OCI-LY7 (cell line): ENCODE results near the gene PM20D2. TPM values are rescaled to one million over a fixed set of nuclear protein-coding genes. Genes with fewer than 3 reads are reported as not detected.
"Not testable (repeated sequence)": the region's sequence is repeated elsewhere in the genome, so short reads cannot be mapped to it uniquely, and the experiment has no call there.

Source experiments
- BruUV-seq: library from RNA; stranded (reverse); fragments of 400-500 nt; replicated peaks from 2 replicates; lab custom pipeline; 2021; lab: Mats Ljungman, UMichigan
- CTCF ChIA-PET: fragments of 300-600 bp; sonication (Branson Sonifier 250); formaldehyde crosslinking; loops from one replicate; lab custom pipeline; 2022; ENCODE audit warnings: antibody characterized with exemption; ENCODE audit not compliant: unreplicated experiment; lab: Charles Lee
- POLR2A ChIA-PET: fragments of 300-600 bp; sonication (Branson Sonifier 250); formaldehyde crosslinking; loops from one replicate; lab custom pipeline; 2022; ENCODE audit warnings: antibody characterized with exemption; lab: Charles Lee
- DNase-seq: peaks from one replicate; pipeline ENCODE4 v3.0.0-alpha.2; 2015; ENCODE audit warnings: low spot score
- H2AFZ ChIP-seq: fragments of 200-600 bp; sonication (generic), shearing (Covaris generic); 2 replicates; pipeline ENCODE4 v1.6.1; 2014; ENCODE audit warnings: mild to moderate bottlenecking, antibody characterized with exemption, low read length, moderate library complexity
- H3K27ac ChIP-seq: fragments of 200-600 bp; sonication (generic); 2 replicates; pipeline ENCODE4 v1.5.1; 2014; ENCODE audit warnings: mixed run types, low read depth, mild to moderate bottlenecking, moderate library complexity, low read length, inconsistent platforms; ENCODE audit not compliant: poor library complexity, severe bottlenecking
- H3K36me3 ChIP-seq: fragments of 200-600 bp; sonication (generic); 2 replicates; pipeline ENCODE4 v1.6.1; 2014; ENCODE audit warnings: mild to moderate bottlenecking, antibody characterized with exemption, low read length, moderate library complexity, mixed read lengths; ENCODE audit not compliant: insufficient read depth
- H3K4me1 ChIP-seq: fragments of 200-600 bp; sonication (generic); 2 replicates; pipeline ENCODE4 v1.5.1; 2014; ENCODE audit warnings: mild to moderate bottlenecking, low read length; ENCODE audit not compliant: insufficient read depth, poor library complexity, severe bottlenecking
- H3K4me2 ChIP-seq: fragments of 200-600 bp; sonication (generic); 2 replicates; pipeline ENCODE4 v1.6.1; 2014; ENCODE audit warnings: mild to moderate bottlenecking, low read length
- H3K4me3 ChIP-seq: fragments of 200-600 bp; sonication (generic); 2 replicates; pipeline ENCODE4 v1.5.1; 2014; ENCODE audit warnings: mild to moderate bottlenecking, low read depth, low read length; ENCODE audit not compliant: poor library complexity, severe bottlenecking
- H3K79me2 ChIP-seq: fragments of 200-600 bp; sonication (generic); 2 replicates; pipeline ENCODE4 v1.6.1; 2016; ENCODE audit warnings: low read depth, mild to moderate bottlenecking, low read length, moderate library complexity, mixed read lengths; ENCODE audit not compliant: insufficient read depth
- H3K9me2 ChIP-seq: fragments of 200-600 bp; sonication (generic); 2 replicates; pipeline ENCODE4 v1.6.1; 2016; ENCODE audit warnings: mild to moderate bottlenecking, low read length, mixed read lengths; ENCODE audit not compliant: insufficient read depth
- H3K9me3 ChIP-seq: fragments of 200-600 bp; sonication (generic); 2 replicates; pipeline ENCODE4 v1.6.1; 2014; ENCODE audit warnings: mild to moderate bottlenecking, mixed run types, low read length, mixed read lengths
- H4K20me1 ChIP-seq: fragments of 200-600 bp; sonication (generic); 2 replicates; pipeline ENCODE4 v1.6.1; 2014; ENCODE audit warnings: mild to moderate bottlenecking, antibody characterized with exemption, low read length, moderate library complexity, mixed read lengths; ENCODE audit not compliant: insufficient read depth
- EZH2phosphoT487 ChIP-seq: fragments of 200-600 bp; sonication (generic); IDR thresholded peaks from 2 replicates; pipeline ENCODE4 v1.6.1; 2018; ENCODE audit warnings: low read depth, borderline replicate concordance, mild to moderate bottlenecking, mixed run types, antibody characterized with exemption, low read length, moderate library complexity, mixed read lengths
- intact Hi-C: fragments of 100-400 bp; cut with micrococcal nuclease; formaldehyde crosslinking; loops from one replicate; pipeline ENCODE4 v1.10.0; 2022; ENCODE audit not compliant: unreplicated experiment
- total RNA-seq, 2 experiments: library from RNA; depleted of rRNA in 1 of 2; stranded (reverse); fragments of >200 nt in 1 of 2; shearing (Covaris generic) in 1 of 2; gene quantifications; 2 replicates each; pipeline ENCODE4 v1.2.3, GENCODE V29; 2014 to 2022
- TF ChIP-seq, protein P1 (sequence below): fragments of 200-600 bp; sonication (generic); conservative IDR thresholded peaks from 2 replicates; pipeline ENCODE4 v1.5.1; 2014; ENCODE audit warnings: mild to moderate bottlenecking, antibody characterized with exemption, low read length, moderate library complexity, mixed read lengths

Gene PM20D2
- total RNA-seq, 2 experiments from 2014 or later, result 35.1 to 36.1 TPM

DNA sequence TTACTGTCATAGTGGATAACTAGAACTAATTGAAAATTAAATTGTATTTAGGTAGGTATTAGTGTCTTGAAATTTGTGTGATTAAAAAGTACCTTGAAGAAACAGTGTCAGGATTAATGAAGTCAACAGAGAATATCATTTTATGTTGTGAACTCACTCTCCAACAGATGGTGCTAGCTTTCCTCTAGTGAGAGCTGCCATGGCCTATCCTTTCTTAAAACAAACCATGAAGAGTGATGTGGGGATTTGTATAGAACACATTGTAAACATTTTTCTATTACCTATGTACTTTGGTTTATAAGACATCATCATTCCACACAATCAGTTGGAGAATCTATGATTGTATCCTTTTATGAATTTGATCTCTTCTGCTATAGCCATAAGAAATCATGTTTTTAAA, 23.2 kb upstream of the PM20D2 start:
- intact Hi-C loops, result loop anchor here (1.0 to 2.0 kb wide), 3 partner anchors 120 to 246 kb away; no protein-coding TSS in a partner anchor
- Histone ChIP-seq H3K36me3 (no peaks in the 10 kb centered on the region), H4K20me1 (no peaks in the 10 kb centered on the region), H3K4me1 (no peaks in the 10 kb centered on the region), H3K4me3 (no peak overlapping the region), H3K9me2 (no peaks in the 10 kb centered on the region), H3K27ac (no peak overlapping the region), H2AFZ (no peak overlapping the region), H3K9me3 (no peaks in the 10 kb centered on the region), H3K4me2 (no peak overlapping the region), H3K79me2 (no peaks in the 10 kb centered on the region)
- ChIA-PET POLR2A (interaction anchor here (0.7 to 1.2 kb wide), 2 partner anchors 14 to 140 kb away, joined by 3 read pairs; no protein-coding TSS in a partner anchor), CTCF (no interaction called here)
- peak; percentile 63 for DNase-seq
- no TSS peak for BruUV-seq
- TF ChIP-seq, protein P1, sequence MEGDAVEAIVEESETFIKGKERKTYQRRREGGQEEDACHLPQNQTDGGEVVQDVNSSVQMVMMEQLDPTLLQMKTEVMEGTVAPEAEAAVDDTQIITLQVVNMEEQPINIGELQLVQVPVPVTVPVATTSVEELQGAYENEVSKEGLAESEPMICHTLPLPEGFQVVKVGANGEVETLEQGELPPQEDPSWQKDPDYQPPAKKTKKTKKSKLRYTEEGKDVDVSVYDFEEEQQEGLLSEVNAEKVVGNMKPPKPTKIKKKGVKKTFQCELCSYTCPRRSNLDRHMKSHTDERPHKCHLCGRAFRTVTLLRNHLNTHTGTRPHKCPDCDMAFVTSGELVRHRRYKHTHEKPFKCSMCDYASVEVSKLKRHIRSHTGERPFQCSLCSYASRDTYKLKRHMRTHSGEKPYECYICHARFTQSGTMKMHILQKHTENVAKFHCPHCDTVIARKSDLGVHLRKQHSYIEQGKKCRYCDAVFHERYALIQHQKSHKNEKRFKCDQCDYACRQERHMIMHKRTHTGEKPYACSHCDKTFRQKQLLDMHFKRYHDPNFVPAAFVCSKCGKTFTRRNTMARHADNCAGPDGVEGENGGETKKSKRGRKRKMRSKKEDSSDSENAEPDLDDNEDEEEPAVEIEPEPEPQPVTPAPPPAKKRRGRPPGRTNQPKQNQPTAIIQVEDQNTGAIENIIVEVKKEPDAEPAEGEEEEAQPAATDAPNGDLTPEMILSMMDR, result peak; percentile 85
- TF ChIP-seq EZH2phosphoT487, result no peak

GRCh38 chr6:89128256-89128671, 17.6 kb upstream of the PM20D2 start:
- H2AFZ ChIP-seq, H3K4me3 ChIP-seq, H3K4me1 ChIP-seq, CTCF ChIA-PET, H3K27ac ChIP-seq, H3K9me2 ChIP-seq, BruUV-seq, intact Hi-C loops, H3K36me3 ChIP-seq, H4K20me1 ChIP-seq, H3K79me2 ChIP-seq, H3K9me3 ChIP-seq, DNase-seq, H3K4me2 ChIP-seq: not testable (repeated sequence)
- POLR2A ChIA-PET, result interaction anchor here (1.0 kb wide), 1 partner anchor 9 kb away, joined by 3 read pairs; no protein-coding TSS in a partner anchor

DNA sequence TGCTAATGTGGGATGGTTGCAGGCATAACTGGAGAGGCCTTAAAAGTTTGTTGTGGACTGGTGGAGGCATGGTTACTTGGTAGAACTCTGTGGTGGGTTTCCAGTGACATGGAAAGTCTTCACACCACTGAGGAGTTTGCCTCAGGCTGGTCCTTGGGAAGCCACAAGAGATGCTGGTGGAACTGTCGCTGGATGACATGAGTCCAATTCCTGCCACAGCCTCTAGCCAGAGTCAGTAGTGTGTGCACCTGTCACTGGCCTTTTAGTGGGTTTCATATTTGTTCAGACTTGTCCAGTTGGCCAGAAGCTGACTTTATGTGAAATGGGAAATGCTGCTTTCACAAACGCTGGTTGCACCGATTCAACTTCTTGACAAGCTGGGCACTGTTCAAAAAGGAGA, 14.3 kb upstream of the PM20D2 start:
- intact Hi-C loops, result no loop called here
- Histone ChIP-seq H3K36me3 (no peaks in the 10 kb centered on the region), H3K9me2 (no peaks in the 10 kb centered on the region), H2AFZ (no peak overlapping the region), H4K20me1 (no peaks in the 10 kb centered on the region), H3K4me3 (no peak overlapping the region), H3K4me1 (no peaks in the 10 kb centered on the region), H3K4me2 (no peak overlapping the region), H3K79me2 (no peaks in the 10 kb centered on the region), H3K27ac (no peak overlapping the region), H3K9me3 (peaks cover 4% of the 10 kb centered on the region; the same call in 1 of the 2 replicates)
- TF ChIP-seq, protein P1, result no peak
- TF ChIP-seq EZH2phosphoT487, result no peak
- ChIA-PET CTCF (no interaction called here), POLR2A (interaction anchor here (0.7 to 2.6 kb wide), 3 partner anchors 11 to 44 kb away, joined by 3 to 10 read pairs (median 9); partner anchors contain the start of gene PM20D2)
- DNase-seq, result no peak
- no TSS peak for BruUV-seq
